HCT116 (cell line): ENCODE results near the gene LAD1. TPM values are rescaled to one million over a fixed set of nuclear protein-coding genes. Genes with fewer than 3 reads are reported as not detected.

Source experiments
- ATAC-seq: fragments of 200-7000 bp; cut with Tn5 transposase; 2 replicates; pipeline ENCODE4 v1.9.1; 2020; ENCODE audit warnings: mild to moderate bottlenecking, moderate library complexity
- BruUV-seq: library from RNA; stranded (reverse); fragments of 400-500 nt; replicated peaks from 2 replicates; lab custom pipeline; 2021; lab: Mats Ljungman, UMichigan
- CTCF ChIA-PET: fragments of 300-600 bp; sonication (Branson Sonifier 250); formaldehyde crosslinking; loops from one replicate; lab custom pipeline; 2021; ENCODE audit warnings: antibody characterized with exemption; lab: Charles Lee
- POLR2A ChIA-PET: fragments of 300-600, 350-600 bp; sonication (Branson Sonifier 250); formaldehyde crosslinking; loops from one replicate; lab custom pipeline; 2021; ENCODE audit warnings: antibody characterized with exemption; lab: Charles Lee
- RAD21 ChIA-PET, 2 experiments: fragments of 300-600 bp; sonication (Branson Sonifier 250); formaldehyde crosslinking; loops; one replicate each; lab custom pipeline; 2023; ENCODE audit warnings: low total read pairs in 2 of 2; ENCODE audit not compliant: uncharacterized antibody in 2 of 2, unreplicated experiment in 2 of 2, low non-redundant PET in 1 of 2; lab: Charles Lee
- DNase-seq: peaks from one replicate; pipeline ENCODE4 v3.0.0-alpha.2; 2010; ENCODE audit warnings: low read depth, low spot score
- H2AFZ ChIP-seq: fragments of 200-600 bp; shearing (Covaris generic), sonication (generic); 2 replicates; pipeline ENCODE4 v1.6.1; 2017; ENCODE audit warnings: low read depth, mixed run types, mixed read lengths, antibody characterized with exemption, low read length; ENCODE audit not compliant: poor library complexity, severe bottlenecking
- H3K27ac ChIP-seq: 2 replicates; pipeline ENCODE4 v1.5.1; 2012; ENCODE audit warnings: low read depth, low read length
- H3K27me3 ChIP-seq: fragments of 200-600 bp; sonication (generic); 2 replicates; pipeline ENCODE4 v1.6.1; 2016; ENCODE audit warnings: mixed run types, low read length, mixed read lengths; ENCODE audit not compliant: insufficient read depth
- H3K36me3 ChIP-seq, 2 experiments: fragments of 200-500 bp in 1 of 2; fragments of 200-600 bp in 1 of 2; sonication (Bioruptor generic) in 1 of 2; sonication (generic) in 1 of 2; 2 replicates each; pipeline versions ENCODE4 v1.5.1 to v1.6.1; 2014 to 2016; ENCODE audit warnings: low read length in 2 of 2, inconsistent platforms in 1 of 2, mixed read lengths in 1 of 2, mixed run types in 1 of 2; ENCODE audit not compliant: insufficient read depth in 2 of 2, control insufficient read depth in 1 of 2
- H3K4me1 ChIP-seq, 2 experiments: fragments of 200-600 bp in 1 of 2; sonication (generic) in 1 of 2; 2 replicates each; pipeline versions ENCODE4 v1.5.1 to v1.6.1; 2012 to 2017; ENCODE audit warnings: low read length in 2 of 2, inconsistent platforms in 1 of 2, mild to moderate bottlenecking in 1 of 2, mixed read lengths in 1 of 2, mixed run types in 1 of 2, moderate library complexity in 1 of 2; ENCODE audit not compliant: insufficient read depth in 2 of 2, control insufficient read depth in 1 of 2
- H3K4me2 ChIP-seq: fragments of 200-600 bp; sonication (generic); 2 replicates; pipeline ENCODE4 v1.6.1; 2017; ENCODE audit warnings: mixed run types, low read length, mixed read lengths
- H3K4me3 ChIP-seq, 2 experiments: fragments of 200-600 bp in 1 of 2; sonication (generic) in 1 of 2; replicated peaks in 1 of 2; 2 replicates each; pipeline ENCODE4 v1.5.1; 2011 to 2016; ENCODE audit warnings: low read length in 2 of 2, control low read depth in 1 of 2, low read depth in 1 of 2, mild to moderate bottlenecking in 1 of 2, mixed read lengths in 1 of 2, mixed run types in 1 of 2
- H3K79me2 ChIP-seq: fragments of 200-600 bp; sonication (generic); 2 replicates; pipeline ENCODE4 v1.6.1; 2017; ENCODE audit warnings: mild to moderate bottlenecking, mixed run types, low read length, moderate library complexity, mixed read lengths; ENCODE audit not compliant: insufficient read depth
- H3K9ac ChIP-seq: fragments of 200-600 bp; sonication (generic); 2 replicates; pipeline ENCODE4 v1.6.1; 2016; ENCODE audit warnings: low read length, mixed read lengths
- H3K9me2 ChIP-seq: fragments of 200-600 bp; sonication (generic), shearing (Covaris generic); 2 replicates; pipeline ENCODE4 v1.6.1; 2017; ENCODE audit warnings: mixed run types, mild to moderate bottlenecking, moderate library complexity; ENCODE audit not compliant: insufficient read depth
- H3K9me3 ChIP-seq, 2 experiments: fragments of 200-500 bp in 1 of 2; fragments of 200-600 bp in 1 of 2; sonication (Bioruptor generic) in 1 of 2; sonication (generic) in 1 of 2; 2 replicates each; pipeline ENCODE4 v1.6.1; 2014 to 2017; ENCODE audit warnings: low read length in 2 of 2, mixed read lengths in 2 of 2, inconsistent platforms in 1 of 2, low read depth in 1 of 2, mild to moderate bottlenecking in 1 of 2, mixed run types in 1 of 2, moderate library complexity in 1 of 2; ENCODE audit not compliant: control insufficient read depth in 1 of 2, insufficient read depth in 1 of 2
- H4K20me1 ChIP-seq: fragments of 200-600 bp; sonication (generic), shearing (Covaris generic); 2 replicates; pipeline ENCODE4 v1.6.1; 2017; ENCODE audit warnings: mixed run types, mild to moderate bottlenecking, moderate library complexity; ENCODE audit not compliant: insufficient read depth
- CBX3 ChIP-seq: IDR thresholded peaks from 2 replicates; pipeline ENCODE4 v1.6.1; 2012; ENCODE audit warnings: low read depth
- CEBPB ChIP-seq: IDR thresholded peaks from 2 replicates; pipeline ENCODE4 v1.6.1; 2012; ENCODE audit warnings: low read depth
- CTCF ChIP-seq, 3 experiments: fragments of 200-600 bp in 1 of 3; sonication (generic) in 1 of 3; IDR thresholded peaks in 2 of 3; conservative IDR thresholded peaks in 1 of 3; 2 replicates each; pipeline ENCODE4 v1.5.1; 2012 to 2017; ENCODE audit warnings: low read depth in 2 of 3, low read length in 2 of 3, antibody characterized with exemption in 1 of 3, borderline replicate concordance in 1 of 3, control low read depth in 1 of 3, mild to moderate bottlenecking in 1 of 3, mixed read lengths in 1 of 3, mixed run types in 1 of 3, moderate library complexity in 1 of 3; ENCODE audit not compliant: insufficient read depth in 1 of 3
- EGR1 ChIP-seq: IDR thresholded peaks from 2 replicates; pipeline ENCODE4 v1.6.1; 2012; ENCODE audit warnings: low read depth
- EZH2 ChIP-seq: fragments of 200-600 bp; sonication (generic); IDR thresholded peaks from 2 replicates; pipeline ENCODE4 v1.6.1; 2017; ENCODE audit warnings: antibody characterized with exemption, mixed run types
- FOSL1 ChIP-seq: IDR thresholded peaks from 2 replicates; pipeline ENCODE4 v1.6.1; 2012; ENCODE audit warnings: low read depth
- MAX ChIP-seq: IDR thresholded peaks from 2 replicates; pipeline ENCODE4 v1.6.1; 2012
- POLR2AphosphoS5 ChIP-seq: IDR thresholded peaks from 2 replicates; pipeline ENCODE4 v1.6.1; 2011; ENCODE audit warnings: mild to moderate bottlenecking, low read depth, low read length, moderate library complexity
- RAD21 ChIP-seq: IDR thresholded peaks from 2 replicates; pipeline ENCODE4 v1.6.1; 2012; ENCODE audit warnings: low read depth, mild to moderate bottlenecking
- SIN3A ChIP-seq: IDR thresholded peaks from 2 replicates; pipeline ENCODE4 v1.6.1; 2012; ENCODE audit warnings: low read depth
- SP1 ChIP-seq: IDR thresholded peaks from 2 replicates; pipeline ENCODE4 v1.6.1; 2012; ENCODE audit warnings: low read depth
- SRF ChIP-seq: IDR thresholded peaks from 2 replicates; pipeline ENCODE4 v1.6.1; 2012; ENCODE audit warnings: low read depth
- TCF7L2 ChIP-seq: IDR thresholded peaks from 2 replicates; pipeline ENCODE4 v1.7.0; 2011; ENCODE audit warnings: borderline replicate concordance, inconsistent platforms; ENCODE audit not compliant: insufficient read depth, insufficient read length; ENCODE audit errors: extremely low read depth
- YY1 ChIP-seq: IDR thresholded peaks from 2 replicates; pipeline ENCODE4 v1.6.1; 2011; ENCODE audit warnings: low read length, low read depth, moderate library complexity, mild to moderate bottlenecking; ENCODE audit not compliant: insufficient replicate concordance; ENCODE audit errors: extremely low read depth
- ZBTB33 ChIP-seq: IDR thresholded peaks from 2 replicates; pipeline ENCODE4 v1.6.1; 2011; ENCODE audit warnings: mild to moderate bottlenecking, low read length, moderate library complexity; ENCODE audit not compliant: insufficient replicate concordance; ENCODE audit errors: extremely low read depth
- ZNF274 ChIP-seq: fragments of 200-500 bp; sonication (Bioruptor generic); IDR thresholded peaks from 2 replicates; pipeline ENCODE4 v1.6.1; 2014; ENCODE audit warnings: mild to moderate bottlenecking, low read depth, low read length, inconsistent platforms
- intact Hi-C: fragments of 100-400 bp; cut with micrococcal nuclease; formaldehyde crosslinking; loops from 2 replicates; pipeline ENCODE4 v1.10.0; 2022
- total RNA-seq: library from RNA; stranded (reverse); gene quantifications from one replicate; pipeline ENCODE4 v1.2.1, GENCODE V29; 2021; ENCODE audit not compliant: unreplicated experiment

LAD1 gene
- total RNA-seq, 1 experiment from 2014 or later: 56.1 TPM

- Histone ChIP-seq H3K36me3 (no peaks in the 10 kb centered on the region), H3K27me3 (no peaks in the 10 kb centered on the region), H3K4me2 (no peak overlapping the region), H4K20me1 (no peaks in the 10 kb centered on the region)
- no peak for DNase-seq
- CTCF ChIA-PET: no interaction called here
- intact Hi-C loops: no loop called here
- TF ChIP-seq ZNF274 (no peak), EGR1 (no peak), TCF7L2 (no peak), MAX (no peak), EZH2 (no peak), RAD21 (no peak), YY1 (no peak), ZBTB33 (no peak), POLR2AphosphoS5 (no peak), SIN3A (no peak), FOSL1 (no peak), CTCF (IDR thresholded peaks at IDR 0.05 in 2 of 3, conservative IDR thresholded peaks at IDR 0.05 in 1 of 3; ENCODE audit: borderline replicate concordance in 1 of 3, insufficient read depth in 1 of 3, low read depth in 2 of 3, low read length in 2 of 3) (no peak), SP1 (no peak), CEBPB (no peak), CBX3 (no peak), SRF (no peak)
- TF ChIP-seq, all 23 proteins: peak for 0
- POLR2A ChIA-PET: no interaction called here
- no peak overlapping the region for H3K27ac ChIP-seq
- H3K9me3 ChIP-seq: no peaks in the 10 kb centered on the region
- BruUV-seq: no TSS peak
- ATAC-seq: no peak
- H3K9ac ChIP-seq: no peak overlapping the region
- H3K4me1 ChIP-seq: no peaks in the 10 kb centered on the region
- H3K4me3 ChIP-seq: no peak overlapping the region
- no peaks in the 10 kb centered on the region for H3K9me2 ChIP-seq
- no peaks in the 10 kb centered on the region for H3K79me2 ChIP-seq
- RAD21 ChIA-PET: no interaction called here
- no peak overlapping the region for H2AFZ ChIP-seq
Measured at GRCh38 chr1:201335174-201335870, 63.8 kb downstream of the LAD1 start.
